ENCODE data around the gene SPON1.
"Not testable (repeated sequence)": the region's sequence is repeated elsewhere in the genome, so short reads cannot be mapped to it uniquely, and the experiment has no call there.

The SPON1 gene

GRCh38 chr11:14136561-14136960, 174.0 kb downstream of the SPON1 start:
- no peak for DNase-seq

GRCh38 chr11:14137284-14137683, 174.8 kb downstream of the SPON1 start:
- no peak for DNase-seq

GRCh38 chr11:14140991-14141390, 178.5 kb downstream of the SPON1 start:
- no peak for DNase-seq

GRCh38 chr11:14141676-14142075, 179.2 kb downstream of the SPON1 start:
- DNase-seq = no peak

- DNase-seq = no peak
These were observed 182.4 kb downstream of the SPON1 start for GRCh38 chr11:14144934-14145333.

GRCh38 chr11:14148653-14149273, 186.2 kb downstream of the SPON1 start:
- peak; percentile 22 for DNase-seq

- DNase-seq = no peak
These were observed 187.2 kb downstream of the SPON1 start for GRCh38 chr11:14149683-14150082.

- no peak for DNase-seq
These were observed 188.4 kb downstream of the SPON1 start for GRCh38 chr11:14150878-14151277.

GRCh38 chr11:14154103-14154502, 191.6 kb downstream of the SPON1 start:
- not testable (repeated sequence) for DNase-seq

GRCh38 chr11:14158393-14158792, 195.9 kb downstream of the SPON1 start:
- DNase-seq = no peak

- no peak for DNase-seq
These were observed 201.1 kb downstream of the SPON1 start for GRCh38 chr11:14163576-14163975.

- DNase-seq = not testable (repeated sequence)
These were observed 211.2 kb downstream of the SPON1 start for GRCh38 chr11:14173679-14174078.

- DNase-seq = peak; percentile 6
These were observed 216.7 kb downstream of the SPON1 start for GRCh38 chr11:14179116-14179820.

- DNase-seq = no peak
These were observed 218.6 kb downstream of the SPON1 start for GRCh38 chr11:14181121-14181520.

GRCh38 chr11:14182833-14183364, 220.4 kb downstream of the SPON1 start:
- DNase-seq = no peak

GRCh38 chr11:14184028-14184940, 221.8 kb downstream of the SPON1 start:
- peak; percentile 1 for DNase-seq

- no peak for DNase-seq
These were observed 222.9 kb downstream of the SPON1 start for GRCh38 chr11:14185461-14185860.

GRCh38 chr11:14186046-14186775, 223.7 kb downstream of the SPON1 start:
- no peak for DNase-seq

- no peak for DNase-seq
These were observed 227.4 kb downstream of the SPON1 start for GRCh38 chr11:14189874-14190273.

GRCh38 chr11:14190992-14191778, 228.7 kb downstream of the SPON1 start:
- DNase-seq = no peak

GRCh38 chr11:14193644-14194043, 231.1 kb downstream of the SPON1 start:
- DNase-seq = no peak

All from fibroblast of skin of right biceps (primary cell).